Transverse colon (tissue), 4 donors: Measurements from ENCODE around the gene HDGFL1. TPM values are rescaled to one million over a fixed set of nuclear protein-coding genes. Genes with fewer than 3 reads are reported as not detected.

Experiments used
- DNase-seq: peaks from one replicate; pipeline ENCODE4 v3.0.0-alpha.2; 2019
- H3K27ac ChIP-seq, 4 donors: fragments of 200-600 bp; sonication (generic); 2 replicates each; pipeline ENCODE4 v1.5.1; 2016 to 2018; ENCODE audit warnings: inconsistent platforms in 4 of 4
- H3K27me3 ChIP-seq: fragments of 200-600 bp; sonication (generic); 2 replicates; pipeline ENCODE4 v1.5.1; 2017; ENCODE audit warnings: inconsistent platforms
- H3K36me3 ChIP-seq, 4 donors: fragments of 200-600 bp; sonication (generic); 2 replicates each; pipeline ENCODE4 v1.5.1; 2017 to 2019; ENCODE audit warnings: inconsistent platforms in 4 of 4
- H3K4me1 ChIP-seq, 4 donors: fragments of 200-600 bp; sonication (generic); 2 replicates each; pipeline ENCODE4 v1.5.1; 2017 to 2020; ENCODE audit warnings: inconsistent platforms in 4 of 4
- H3K4me3 ChIP-seq, 4 donors: fragments of 200-600 bp; sonication (generic); 1 replicate in 1 of 4; 2 replicates in 3 of 4; pipeline versions ENCODE4 v1.5.1 to v1.6.1; 2017 to 2019; ENCODE audit warnings: inconsistent platforms in 4 of 4
- H3K9me3 ChIP-seq, 2 donors: fragments of 200-600 bp; sonication (generic); 2 replicates each; pipeline ENCODE4 v1.5.1; 2017 to 2019; ENCODE audit warnings: inconsistent platforms in 2 of 2
- CTCF ChIP-seq, 5 experiments: fragments of 200-600 bp in 3 of 5; fragments of 450-650 bp in 2 of 5; sonication (generic) in 3 of 5; IDR thresholded peaks; 1 replicate in 2 of 5; 2 replicates in 3 of 5; pipeline ENCODE4 v1.5.1; 2016 to 2017; ENCODE audit warnings: antibody characterized with exemption in 5 of 5, inconsistent platforms in 3 of 5, mild to moderate bottlenecking in 2 of 5, moderate library complexity in 1 of 5
- EP300 ChIP-seq: sonication (generic); formaldehyde crosslinking; IDR thresholded peaks from one replicate; pipeline ENCODE4 v1.6.1; 2017; ENCODE audit warnings: antibody characterized with exemption, low read depth
- POLR2A ChIP-seq: fragments of 450-650 bp; IDR thresholded peaks from one replicate; pipeline ENCODE4 v1.6.1; 2016; ENCODE audit warnings: antibody characterized with exemption, mild to moderate bottlenecking, moderate library complexity
- POLR2AphosphoS5 ChIP-seq, 3 donors: sonication (generic); formaldehyde crosslinking; IDR thresholded peaks; one replicate each; pipeline ENCODE4 v1.6.1; 2016; ENCODE audit warnings: antibody characterized with exemption in 3 of 3
- WGBS, 2 donors: methylation state at CpG; one replicate each; pipeline ENCODE4 v1.1.5; 2018; ENCODE audit warnings: low coverage in 1 of 2; 5-methylcytosine and 5-hydroxymethylcytosine counted together
- in situ Hi-C, 4 donors: fragments of 200-750 bp; cut with MboI; loops; one replicate each; pipeline versions ENCODE4 v1.15.0 to v1.15.1; 2017; ENCODE audit warnings: low sequenced_read_pairs in 3 of 4, low pct_ligation_motif_present in 1 of 4, low pct_unique_long_range_greater_than_20kb in 1 of 4
- intact Hi-C: fragments of 100-400 bp; cut with DNase I; formaldehyde crosslinking; loops from one replicate; pipeline ENCODE4 v1.15.1; 2023; ENCODE audit warnings: low total_unique reads
- total RNA-seq, 4 donors: library from RNA; depleted of rRNA; stranded (reverse); fragments of >200 nt; gene quantifications; one replicate each; pipeline ENCODE4 v1.1.0, GENCODE V29; 2016

The HDGFL1 gene
- total RNA-seq, 4 donors from 2014 or later, result not detected

- H3K27ac ChIP-seq, result no peak overlapping the region
- no peak overlapping the region for H3K4me3 ChIP-seq
- H3K36me3 ChIP-seq, result no peaks in the 10 kb centered on the region
- in situ Hi-C loops, result no loop called here
- H3K9me3 ChIP-seq, result no peaks in the 10 kb centered on the region
- no peak for DNase-seq
- TF ChIP-seq CTCF (IDR thresholded peaks at IDR 0.05) (no peak), POLR2A (no peak), EP300 (no peak), POLR2AphosphoS5 (IDR thresholded peaks at IDR 0.05) (no peak)
- no peaks in the 10 kb centered on the region for H3K4me1 ChIP-seq
- WGBS, 2 donors, result 58 to 65% methylated on average over 4 of the region's 4 CpGs
- intact Hi-C loops, result no loop called here
- H3K27me3 ChIP-seq, result no peaks in the 10 kb centered on the region
These were observed 30.7 kb downstream of the HDGFL1 start for GRCh38 chr6:22600059-22600458.

GRCh38 chr6:22601984-22602383, 32.6 kb downstream of the HDGFL1 start:
- Histone ChIP-seq H3K27me3 (no peaks in the 10 kb centered on the region), H3K4me1 (no peaks in the 10 kb centered on the region), H3K36me3 (no peaks in the 10 kb centered on the region), H3K9me3 (no peaks in the 10 kb centered on the region), H3K27ac (no peak overlapping the region), H3K4me3 (no peak overlapping the region)
- 65 to 81% methylated on average over 5 of the region's 5 CpGs for WGBS, 2 donors
- TF ChIP-seq POLR2A, result no peak
- TF ChIP-seq CTCF (IDR thresholded peaks at IDR 0.05), result no peak
- TF ChIP-seq POLR2AphosphoS5 (IDR thresholded peaks at IDR 0.05), result no peak
- no peak for TF ChIP-seq EP300
- intact Hi-C loops, result no loop called here
- no peak for DNase-seq
- in situ Hi-C loops, result no loop called here

- no peaks in the 10 kb centered on the region for H3K4me1 ChIP-seq
- H3K27me3 ChIP-seq, result no peaks in the 10 kb centered on the region
- H3K36me3 ChIP-seq, result no peaks in the 10 kb centered on the region
- in situ Hi-C loops, result no loop called here
- WGBS, 2 donors, result 85 to 91% methylated on average over 2 of the region's 2 CpGs
- no peak for DNase-seq
- H3K9me3 ChIP-seq, result no peaks in the 10 kb centered on the region
- no peak overlapping the region for H3K27ac ChIP-seq
- H3K4me3 ChIP-seq, result no peak overlapping the region
- no peak for TF ChIP-seq POLR2A
- no peak for TF ChIP-seq CTCF (IDR thresholded peaks at IDR 0.05)
- TF ChIP-seq EP300, result no peak
- no peak for TF ChIP-seq POLR2AphosphoS5 (IDR thresholded peaks at IDR 0.05)
- intact Hi-C loops, result no loop called here
These were observed 36.4 kb downstream of the HDGFL1 start for GRCh38 chr6:22605736-22606135.

- Histone ChIP-seq H3K27ac (no peak overlapping the region), H3K27me3 (no peaks in the 10 kb centered on the region), H3K4me1 (peaks cover 0 to 15% (median 2%) of the 10 kb centered on the region in 4 donors), H3K4me3 (no peak overlapping the region), H3K9me3 (no peaks in the 10 kb centered on the region), H3K36me3 (no peaks in the 10 kb centered on the region)
- no peak for DNase-seq
- in situ Hi-C loops (no loop called here), intact Hi-C loops (no loop called here)
- no peak for TF ChIP-seq EP300
- TF ChIP-seq POLR2AphosphoS5 (IDR thresholded peaks at IDR 0.05), result no peak
- TF ChIP-seq CTCF (IDR thresholded peaks at IDR 0.05), result no peak
- TF ChIP-seq POLR2A, result no peak
- 87% methylated on average over 4 of the region's 4 CpGs for WGBS, 2 donors
These were observed 40.8 kb downstream of the HDGFL1 start for GRCh38 chr6:22610127-22610526.
